GM23338 (cell line): Measurements from ENCODE around the gene TPBG. TPM values are rescaled to one million over a fixed set of nuclear protein-coding genes. Genes with fewer than 3 reads are reported as not detected.

ENCODE experiments used
- ATAC-seq: fragments of 200-7000 bp; cut with Tn5 transposase; 3 replicates; pipeline ENCODE4 v1.9.1; 2020
- DNase-seq: peaks from one replicate; pipeline ENCODE4 v3.0.0-alpha.2; 2015; ENCODE audit warnings: low spot score
- H2AFZ ChIP-seq: fragments of 200-600 bp; sonication (generic); 2 replicates; pipeline ENCODE4 v1.8.0; 2016; ENCODE audit warnings: antibody characterized with exemption, mild to moderate bottlenecking, moderate library complexity
- H3F3A ChIP-seq: fragments of 200-600 bp; sonication (generic); replicated peaks from 2 replicates; pipeline ENCODE4 v1.8.0; 2017; ENCODE audit warnings: antibody characterized with exemption, mixed run types, low read depth
- H3K27ac ChIP-seq: fragments of 200-600 bp; sonication (generic); 2 replicates; pipeline ENCODE4 v1.6.1; 2016; ENCODE audit warnings: low read depth
- H3K27me3 ChIP-seq: fragments of 200-600 bp; sonication (generic); 2 replicates; pipeline ENCODE4 v1.8.0; 2016; ENCODE audit warnings: mild to moderate bottlenecking, mixed run types, moderate library complexity; ENCODE audit not compliant: insufficient read depth
- H3K36me3 ChIP-seq: fragments of 200-600 bp; sonication (generic); 2 replicates; pipeline ENCODE4 v1.8.0; 2016; ENCODE audit warnings: mild to moderate bottlenecking; ENCODE audit not compliant: insufficient read depth
- H3K4me1 ChIP-seq: fragments of 200-600 bp; sonication (generic); 2 replicates; pipeline ENCODE4 v1.8.0; 2016; ENCODE audit warnings: mild to moderate bottlenecking, moderate library complexity; ENCODE audit not compliant: insufficient read depth
- H3K4me2 ChIP-seq: fragments of 200-600 bp; sonication (generic); 2 replicates; pipeline ENCODE4 v1.7.1; 2017; ENCODE audit warnings: mixed run types
- H3K4me3 ChIP-seq: fragments of 200-600 bp; sonication (generic); 2 replicates; pipeline ENCODE4 v1.6.1; 2016; ENCODE audit warnings: mixed run types
- H3K79me2 ChIP-seq: fragments of 200-600 bp; sonication (generic); replicated peaks from 2 replicates; pipeline ENCODE4 v1.8.0; 2017; ENCODE audit warnings: mild to moderate bottlenecking; ENCODE audit not compliant: insufficient read depth
- H3K9me2 ChIP-seq: fragments of 200-600 bp; sonication (generic); 2 replicates; pipeline ENCODE4 v1.8.0; 2017; ENCODE audit not compliant: insufficient read depth
- H4K20me1 ChIP-seq: fragments of 200-600 bp; sonication (generic); replicated peaks from 2 replicates; pipeline ENCODE4 v1.8.0; 2017; ENCODE audit warnings: mild to moderate bottlenecking; ENCODE audit not compliant: insufficient read depth
- H3K27ac Mint-ChIP-seq: 2 replicates; pipeline ENCODE4 v1.8.0; 2020; ENCODE audit warnings: inconsistent platforms, mild to moderate bottlenecking, moderate library complexity, mixed read lengths
- H3K27me3 Mint-ChIP-seq: 3 replicates; pipeline ENCODE4 v1.8.0; 2022; ENCODE audit warnings: low read depth, mild to moderate bottlenecking, moderate library complexity, mixed read lengths, inconsistent platforms; ENCODE audit not compliant: insufficient read depth, poor library complexity
- H3K36me3 Mint-ChIP-seq: 3 replicates; pipeline ENCODE4 v1.8.0; 2021; ENCODE audit warnings: low read depth, mild to moderate bottlenecking, inconsistent platforms, moderate library complexity, mixed read lengths
- H3K4me1 Mint-ChIP-seq: 3 replicates; pipeline ENCODE4 v1.8.0; 2020; ENCODE audit warnings: mild to moderate bottlenecking, inconsistent platforms, mixed read lengths
- H3K4me3 Mint-ChIP-seq: 3 replicates; pipeline ENCODE4 v1.8.0; 2021; ENCODE audit warnings: moderate library complexity, mild to moderate bottlenecking, inconsistent platforms, mixed read lengths
- H3K9me3 Mint-ChIP-seq: 3 replicates; pipeline ENCODE4 v1.8.0; 2020; ENCODE audit warnings: moderate library complexity, mild to moderate bottlenecking, inconsistent platforms, mixed read lengths
- CREB1 ChIP-seq: fragments of 250-450 bp; sonication (Bioruptor Pico); IDR thresholded peaks from 2 replicates; pipeline ENCODE4 v1.5.0; 2020; ENCODE audit warnings: low read depth, mild to moderate bottlenecking, moderate library complexity
- EZH2 ChIP-seq: fragments of 200-600 bp; sonication (generic); IDR thresholded peaks from one replicate; pipeline ENCODE4 v1.8.0; 2017; ENCODE audit warnings: antibody characterized with exemption, mild to moderate bottlenecking, low read depth; ENCODE audit not compliant: unreplicated experiment
- EZH2phosphoT487 ChIP-seq: fragments of 200-600 bp; sonication (generic); IDR thresholded peaks from one replicate; pipeline ENCODE4 v1.8.1; 2018; ENCODE audit warnings: antibody characterized with exemption; ENCODE audit not compliant: unreplicated experiment
- JUNB ChIP-seq: IDR thresholded peaks from one replicate; pipeline ENCODE4 v1.6.1; 2016; ENCODE audit warnings: antibody characterized with exemption; ENCODE audit not compliant: unreplicated experiment
- NANOG ChIP-seq: IDR thresholded peaks from 2 replicates; pipeline ENCODE4 v1.6.1; 2016; ENCODE audit warnings: antibody characterized with exemption, borderline replicate concordance
- POLR2AphosphoS5 ChIP-seq: IDR thresholded peaks from 2 replicates; pipeline ENCODE4 v1.6.1; 2016; ENCODE audit warnings: antibody characterized with exemption, low read depth
- STAT1 ChIP-seq: IDR thresholded peaks from one replicate; pipeline ENCODE4 v1.6.1; 2016; ENCODE audit warnings: antibody characterized with exemption; ENCODE audit not compliant: unreplicated experiment
- ZNF114 ChIP-seq: fragments of 250-450 bp; sonication (Bioruptor Pico); IDR thresholded peaks from 2 replicates; pipeline ENCODE4 v1.5.0; 2020; ENCODE audit warnings: mild to moderate bottlenecking, moderate library complexity
- ZNF331 ChIP-seq: fragments of 250-450 bp; sonication (Bioruptor Pico); IDR thresholded peaks from 2 replicates; pipeline ENCODE4 v1.5.0; 2020; ENCODE audit warnings: low read depth, mild to moderate bottlenecking, moderate library complexity
- polyA plus RNA-seq: library from polyadenylated mRNA; unstranded; fragments of >200 nt; fragmentation: Nextera tagmentation; extraction: Ambion mirVana; gene quantifications from 2 replicates; pipeline ENCODE4 v1.2.1, GENCODE V29; 2016
- total RNA-seq: library from RNA; depleted of rRNA; stranded (reverse); fragments of >200 nt; shearing (Covaris generic); gene quantifications from 2 replicates; pipeline ENCODE4 v1.2.3, GENCODE V29; 2014
- TF ChIP-seq, protein P1 (sequence below): fragments of 250-450 bp; sonication (Bioruptor Pico); IDR thresholded peaks from 2 replicates; pipeline ENCODE4 v1.5.0; 2020; ENCODE audit warnings: mild to moderate bottlenecking, moderate library complexity
- TF ChIP-seq, protein P2 (sequence below): IDR thresholded peaks from 2 replicates; pipeline ENCODE4 v1.6.1; 2016; ENCODE audit warnings: antibody characterized with exemption
- TF ChIP-seq, protein P3 (sequence below), 2 experiments: fragments of 200-600 bp in 1 of 2; sonication (generic) in 1 of 2; conservative IDR thresholded peaks; 2 replicates each; pipeline versions ENCODE4 v1.5.1 to v1.6.1; 2016 to 2017; ENCODE audit warnings: antibody characterized with exemption in 2 of 2, low read depth in 2 of 2, mild to moderate bottlenecking in 2 of 2, moderate library complexity in 1 of 2
- TF ChIP-seq, protein P4 (sequence below): IDR thresholded peaks from one replicate; pipeline ENCODE4 v1.6.1; 2018; ENCODE audit warnings: antibody characterized with exemption; ENCODE audit not compliant: unreplicated experiment

Gene TPBG
- total and polyA plus RNA-seq, 2 experiments from 2014 or later: 22.1 to 33.0 TPM

DNA sequence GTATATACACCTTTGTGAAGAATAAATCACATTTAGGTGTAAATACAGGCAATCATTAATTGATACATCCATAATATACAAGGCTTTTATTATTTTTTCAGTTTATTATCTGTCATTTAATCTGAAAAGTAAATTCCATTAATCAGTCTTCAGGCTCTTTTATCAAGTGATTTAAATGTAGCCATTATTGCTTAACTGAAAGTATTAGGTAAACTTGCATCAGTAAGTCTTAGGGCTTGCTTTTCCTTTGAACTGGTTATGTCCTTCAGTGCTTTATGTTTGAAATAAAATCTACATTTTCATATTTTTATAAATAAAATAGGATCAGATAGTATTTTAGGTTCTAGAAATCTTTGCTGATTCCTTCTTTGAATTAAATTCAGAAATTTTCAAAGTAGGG, 4.1 kb downstream of the TPBG start:
- H3K27ac Mint-ChIP-seq: no peak overlapping the region

More for the DNA sequence above, 4.1 kb downstream of the TPBG start:
- Histone ChIP-seq H2AFZ (no peak overlapping the region), H4K20me1 (no peaks in the 10 kb centered on the region; the same call in 1 of the 2 replicates), H3K4me2 (no peak overlapping the region), H3F3A (peaks cover 4% of the 10 kb centered on the region; the same call in 1 of the 2 replicates), H3K4me1 (peaks cover 25% of the 10 kb centered on the region), H3K27ac (no peak overlapping the region), H3K79me2 (peaks cover 22% of the 10 kb centered on the region), H3K27me3 (no peaks in the 10 kb centered on the region), H3K36me3 (peaks cover 4% of the 10 kb centered on the region; the same call in 1 of the 2 replicates), H3K9me2 (no peaks in the 10 kb centered on the region), H3K4me3 (no peak overlapping the region)
- ATAC-seq: no peak
- H3K36me3 Mint-ChIP-seq: peaks cover 13% of the 10 kb centered on the region
- no peaks in the 10 kb centered on the region; the same call in 2 of the 3 replicates for H3K9me3 Mint-ChIP-seq
- DNase-seq: no peak
- no peak overlapping the region for H3K4me3 Mint-ChIP-seq
- H3K27me3 Mint-ChIP-seq: peaks cover 10% of the 10 kb centered on the region
- TF ChIP-seq EZH2phosphoT487: no peak
- TF ChIP-seq, protein P1, sequence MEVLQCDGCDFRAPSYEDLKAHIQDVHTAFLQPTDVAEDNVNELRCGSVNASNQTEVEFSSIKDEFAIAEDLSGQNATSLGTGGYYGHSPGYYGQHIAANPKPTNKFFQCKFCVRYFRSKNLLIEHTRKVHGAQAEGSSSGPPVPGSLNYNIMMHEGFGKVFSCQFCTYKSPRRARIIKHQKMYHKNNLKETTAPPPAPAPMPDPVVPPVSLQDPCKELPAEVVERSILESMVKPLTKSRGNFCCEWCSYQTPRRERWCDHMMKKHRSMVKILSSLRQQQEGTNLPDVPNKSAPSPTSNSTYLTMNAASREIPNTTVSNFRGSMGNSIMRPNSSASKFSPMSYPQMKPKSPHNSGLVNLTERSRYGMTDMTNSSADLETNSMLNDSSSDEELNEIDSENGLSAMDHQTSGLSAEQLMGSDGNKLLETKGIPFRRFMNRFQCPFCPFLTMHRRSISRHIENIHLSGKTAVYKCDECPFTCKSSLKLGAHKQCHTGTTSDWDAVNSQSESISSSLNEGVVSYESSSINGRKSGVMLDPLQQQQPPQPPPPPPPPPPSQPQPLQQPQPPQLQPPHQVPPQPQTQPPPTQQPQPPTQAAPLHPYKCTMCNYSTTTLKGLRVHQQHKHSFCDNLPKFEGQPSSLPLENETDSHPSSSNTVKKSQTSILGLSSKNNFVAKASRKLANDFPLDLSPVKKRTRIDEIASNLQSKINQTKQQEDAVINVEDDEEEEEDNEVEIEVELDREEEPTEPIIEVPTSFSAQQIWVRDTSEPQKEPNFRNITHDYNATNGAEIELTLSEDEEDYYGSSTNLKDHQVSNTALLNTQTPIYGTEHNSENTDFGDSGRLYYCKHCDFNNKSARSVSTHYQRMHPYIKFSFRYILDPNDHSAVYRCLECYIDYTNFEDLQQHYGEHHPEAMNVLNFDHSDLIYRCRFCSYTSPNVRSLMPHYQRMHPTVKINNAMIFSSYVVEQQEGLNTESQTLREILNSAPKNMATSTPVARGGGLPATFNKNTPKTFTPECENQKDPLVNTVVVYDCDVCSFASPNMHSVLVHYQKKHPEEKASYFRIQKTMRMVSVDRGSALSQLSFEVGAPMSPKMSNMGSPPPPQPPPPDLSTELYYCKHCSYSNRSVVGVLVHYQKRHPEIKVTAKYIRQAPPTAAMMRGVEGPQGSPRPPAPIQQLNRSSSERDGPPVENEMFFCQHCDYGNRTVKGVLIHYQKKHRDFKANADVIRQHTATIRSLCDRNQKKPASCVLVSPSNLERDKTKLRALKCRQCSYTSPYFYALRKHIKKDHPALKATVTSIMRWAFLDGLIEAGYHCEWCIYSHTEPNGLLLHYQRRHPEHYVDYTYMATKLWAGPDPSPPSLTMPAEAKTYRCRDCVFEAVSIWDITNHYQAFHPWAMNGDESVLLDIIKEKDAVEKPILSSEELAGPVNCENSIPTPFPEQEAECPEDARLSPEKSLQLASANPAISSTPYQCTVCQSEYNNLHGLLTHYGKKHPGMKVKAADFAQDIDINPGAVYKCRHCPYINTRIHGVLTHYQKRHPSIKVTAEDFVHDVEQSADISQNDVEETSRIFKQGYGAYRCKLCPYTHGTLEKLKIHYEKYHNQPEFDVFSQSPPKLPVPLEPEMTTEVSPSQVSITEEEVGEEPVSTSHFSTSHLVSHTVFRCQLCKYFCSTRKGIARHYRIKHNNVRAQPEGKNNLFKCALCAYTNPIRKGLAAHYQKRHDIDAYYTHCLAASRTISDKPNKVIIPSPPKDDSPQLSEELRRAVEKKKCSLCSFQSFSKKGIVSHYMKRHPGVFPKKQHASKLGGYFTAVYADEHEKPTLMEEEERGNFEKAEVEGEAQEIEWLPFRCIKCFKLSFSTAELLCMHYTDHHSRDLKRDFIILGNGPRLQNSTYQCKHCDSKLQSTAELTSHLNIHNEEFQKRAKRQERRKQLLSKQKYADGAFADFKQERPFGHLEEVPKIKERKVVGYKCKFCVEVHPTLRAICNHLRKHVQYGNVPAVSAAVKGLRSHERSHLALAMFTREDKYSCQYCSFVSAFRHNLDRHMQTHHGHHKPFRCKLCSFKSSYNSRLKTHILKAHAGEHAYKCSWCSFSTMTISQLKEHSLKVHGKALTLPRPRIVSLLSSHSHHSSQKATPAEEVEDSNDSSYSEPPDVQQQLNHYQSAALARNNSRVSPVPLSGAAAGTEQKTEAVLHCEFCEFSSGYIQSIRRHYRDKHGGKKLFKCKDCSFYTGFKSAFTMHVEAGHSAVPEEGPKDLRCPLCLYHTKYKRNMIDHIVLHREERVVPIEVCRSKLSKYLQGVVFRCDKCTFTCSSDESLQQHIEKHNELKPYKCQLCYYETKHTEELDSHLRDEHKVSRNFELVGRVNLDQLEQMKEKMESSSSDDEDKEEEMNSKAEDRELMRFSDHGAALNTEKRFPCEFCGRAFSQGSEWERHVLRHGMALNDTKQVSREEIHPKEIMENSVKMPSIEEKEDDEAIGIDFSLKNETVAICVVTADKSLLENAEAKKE: no peak
- TF ChIP-seq, protein P2, sequence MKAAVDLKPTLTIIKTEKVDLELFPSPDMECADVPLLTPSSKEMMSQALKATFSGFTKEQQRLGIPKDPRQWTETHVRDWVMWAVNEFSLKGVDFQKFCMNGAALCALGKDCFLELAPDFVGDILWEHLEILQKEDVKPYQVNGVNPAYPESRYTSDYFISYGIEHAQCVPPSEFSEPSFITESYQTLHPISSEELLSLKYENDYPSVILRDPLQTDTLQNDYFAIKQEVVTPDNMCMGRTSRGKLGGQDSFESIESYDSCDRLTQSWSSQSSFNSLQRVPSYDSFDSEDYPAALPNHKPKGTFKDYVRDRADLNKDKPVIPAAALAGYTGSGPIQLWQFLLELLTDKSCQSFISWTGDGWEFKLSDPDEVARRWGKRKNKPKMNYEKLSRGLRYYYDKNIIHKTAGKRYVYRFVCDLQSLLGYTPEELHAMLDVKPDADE: no peak
- TF ChIP-seq, protein P3, sequence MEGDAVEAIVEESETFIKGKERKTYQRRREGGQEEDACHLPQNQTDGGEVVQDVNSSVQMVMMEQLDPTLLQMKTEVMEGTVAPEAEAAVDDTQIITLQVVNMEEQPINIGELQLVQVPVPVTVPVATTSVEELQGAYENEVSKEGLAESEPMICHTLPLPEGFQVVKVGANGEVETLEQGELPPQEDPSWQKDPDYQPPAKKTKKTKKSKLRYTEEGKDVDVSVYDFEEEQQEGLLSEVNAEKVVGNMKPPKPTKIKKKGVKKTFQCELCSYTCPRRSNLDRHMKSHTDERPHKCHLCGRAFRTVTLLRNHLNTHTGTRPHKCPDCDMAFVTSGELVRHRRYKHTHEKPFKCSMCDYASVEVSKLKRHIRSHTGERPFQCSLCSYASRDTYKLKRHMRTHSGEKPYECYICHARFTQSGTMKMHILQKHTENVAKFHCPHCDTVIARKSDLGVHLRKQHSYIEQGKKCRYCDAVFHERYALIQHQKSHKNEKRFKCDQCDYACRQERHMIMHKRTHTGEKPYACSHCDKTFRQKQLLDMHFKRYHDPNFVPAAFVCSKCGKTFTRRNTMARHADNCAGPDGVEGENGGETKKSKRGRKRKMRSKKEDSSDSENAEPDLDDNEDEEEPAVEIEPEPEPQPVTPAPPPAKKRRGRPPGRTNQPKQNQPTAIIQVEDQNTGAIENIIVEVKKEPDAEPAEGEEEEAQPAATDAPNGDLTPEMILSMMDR (conservative IDR thresholded peaks at IDR 0.05; ENCODE audit: low read depth in 2 of 2): no peak
- TF ChIP-seq POLR2AphosphoS5: no peak
- TF ChIP-seq JUNB: no peak
- TF ChIP-seq CREB1 (CRISPR knock-in tag): no peak
- no peak for TF ChIP-seq STAT1
- TF ChIP-seq ZNF331 (CRISPR knock-in tag): no peak
- TF ChIP-seq ZNF114 (CRISPR knock-in tag): no peak
- TF ChIP-seq EZH2: no peak
- TF ChIP-seq NANOG: no peak
- TF ChIP-seq, protein P4, sequence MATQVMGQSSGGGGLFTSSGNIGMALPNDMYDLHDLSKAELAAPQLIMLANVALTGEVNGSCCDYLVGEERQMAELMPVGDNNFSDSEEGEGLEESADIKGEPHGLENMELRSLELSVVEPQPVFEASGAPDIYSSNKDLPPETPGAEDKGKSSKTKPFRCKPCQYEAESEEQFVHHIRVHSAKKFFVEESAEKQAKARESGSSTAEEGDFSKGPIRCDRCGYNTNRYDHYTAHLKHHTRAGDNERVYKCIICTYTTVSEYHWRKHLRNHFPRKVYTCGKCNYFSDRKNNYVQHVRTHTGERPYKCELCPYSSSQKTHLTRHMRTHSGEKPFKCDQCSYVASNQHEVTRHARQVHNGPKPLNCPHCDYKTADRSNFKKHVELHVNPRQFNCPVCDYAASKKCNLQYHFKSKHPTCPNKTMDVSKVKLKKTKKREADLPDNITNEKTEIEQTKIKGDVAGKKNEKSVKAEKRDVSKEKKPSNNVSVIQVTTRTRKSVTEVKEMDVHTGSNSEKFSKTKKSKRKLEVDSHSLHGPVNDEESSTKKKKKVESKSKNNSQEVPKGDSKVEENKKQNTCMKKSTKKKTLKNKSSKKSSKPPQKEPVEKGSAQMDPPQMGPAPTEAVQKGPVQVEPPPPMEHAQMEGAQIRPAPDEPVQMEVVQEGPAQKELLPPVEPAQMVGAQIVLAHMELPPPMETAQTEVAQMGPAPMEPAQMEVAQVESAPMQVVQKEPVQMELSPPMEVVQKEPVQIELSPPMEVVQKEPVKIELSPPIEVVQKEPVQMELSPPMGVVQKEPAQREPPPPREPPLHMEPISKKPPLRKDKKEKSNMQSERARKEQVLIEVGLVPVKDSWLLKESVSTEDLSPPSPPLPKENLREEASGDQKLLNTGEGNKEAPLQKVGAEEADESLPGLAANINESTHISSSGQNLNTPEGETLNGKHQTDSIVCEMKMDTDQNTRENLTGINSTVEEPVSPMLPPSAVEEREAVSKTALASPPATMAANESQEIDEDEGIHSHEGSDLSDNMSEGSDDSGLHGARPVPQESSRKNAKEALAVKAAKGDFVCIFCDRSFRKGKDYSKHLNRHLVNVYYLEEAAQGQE: no peak
- H3K4me1 Mint-ChIP-seq: peaks cover 20% of the 10 kb centered on the region
